ENCODE results near the gene BLVRA.
"Not testable (repeated sequence)": the region's sequence is repeated elsewhere in the genome, so short reads cannot be mapped to it uniquely, and the experiment has no call there.

BLVRA gene

DNA sequence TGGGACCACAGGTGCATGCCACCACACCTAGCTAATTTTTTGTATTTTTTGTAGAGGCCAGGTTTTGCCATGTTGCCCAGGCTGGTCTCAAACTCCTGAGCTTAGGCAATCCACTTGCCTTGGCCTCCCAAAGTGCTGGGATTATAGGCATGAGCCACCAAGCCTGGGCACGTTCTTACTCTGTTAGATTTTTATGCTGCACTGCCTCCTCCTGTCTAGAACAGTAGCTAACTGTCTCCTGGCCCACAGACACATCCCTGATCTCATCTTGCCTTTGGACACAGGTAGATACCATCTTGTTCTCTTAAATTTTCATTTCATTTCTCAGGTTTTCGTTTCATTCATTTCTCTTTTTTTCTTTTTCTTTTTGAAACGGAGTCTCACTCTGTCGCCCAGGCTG, 41.1 kb downstream of the BLVRA start:
- in situ Hi-C loops (cut with MboI; ENCODE audit: low sequenced_read_pairs) = no loop called here

DNA sequence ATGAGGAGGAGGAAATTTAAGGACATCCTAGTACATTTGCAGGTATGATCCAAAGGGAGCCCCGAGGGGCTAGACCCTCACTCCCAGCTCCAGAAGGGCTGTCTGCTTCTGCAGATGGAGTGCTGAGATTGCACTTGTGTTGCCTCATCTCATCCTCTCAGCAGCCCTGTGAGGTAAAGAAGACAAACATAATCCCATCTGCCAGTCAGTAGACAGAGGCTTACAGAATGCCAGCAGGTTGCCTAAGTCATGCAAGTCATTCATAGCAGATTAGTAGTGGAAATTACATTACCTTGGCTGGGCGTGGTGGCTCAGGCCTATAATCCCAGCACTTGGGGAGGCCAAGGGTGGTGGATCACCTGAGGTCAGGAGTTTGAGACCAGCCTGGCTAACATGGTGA, 45.4 kb downstream of the BLVRA start:
- in situ Hi-C loops (cut with MboI; ENCODE audit: low sequenced_read_pairs) = no loop called here

DNA sequence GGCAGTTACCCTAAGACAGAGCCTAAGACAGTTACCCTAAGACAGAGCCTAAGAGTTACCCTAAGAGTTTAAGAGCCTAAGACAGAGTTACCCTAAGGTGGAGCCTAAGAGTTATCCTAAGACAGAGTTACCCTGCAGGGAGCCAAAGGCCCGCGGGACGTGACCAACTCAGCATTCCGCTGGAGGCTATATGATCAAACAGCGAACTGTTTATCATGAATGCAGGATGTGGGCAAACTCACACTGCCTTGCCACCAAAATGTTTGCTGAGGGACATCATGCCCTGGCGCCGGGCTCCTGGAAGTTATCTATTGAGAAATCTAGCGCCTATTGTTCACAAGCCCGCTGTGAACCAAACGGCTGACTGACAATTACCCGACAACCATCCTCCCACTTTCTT, 49.9 kb downstream of the BLVRA start:
- in situ Hi-C loops (cut with MboI; ENCODE audit: low sequenced_read_pairs) = no loop called here

DNA sequence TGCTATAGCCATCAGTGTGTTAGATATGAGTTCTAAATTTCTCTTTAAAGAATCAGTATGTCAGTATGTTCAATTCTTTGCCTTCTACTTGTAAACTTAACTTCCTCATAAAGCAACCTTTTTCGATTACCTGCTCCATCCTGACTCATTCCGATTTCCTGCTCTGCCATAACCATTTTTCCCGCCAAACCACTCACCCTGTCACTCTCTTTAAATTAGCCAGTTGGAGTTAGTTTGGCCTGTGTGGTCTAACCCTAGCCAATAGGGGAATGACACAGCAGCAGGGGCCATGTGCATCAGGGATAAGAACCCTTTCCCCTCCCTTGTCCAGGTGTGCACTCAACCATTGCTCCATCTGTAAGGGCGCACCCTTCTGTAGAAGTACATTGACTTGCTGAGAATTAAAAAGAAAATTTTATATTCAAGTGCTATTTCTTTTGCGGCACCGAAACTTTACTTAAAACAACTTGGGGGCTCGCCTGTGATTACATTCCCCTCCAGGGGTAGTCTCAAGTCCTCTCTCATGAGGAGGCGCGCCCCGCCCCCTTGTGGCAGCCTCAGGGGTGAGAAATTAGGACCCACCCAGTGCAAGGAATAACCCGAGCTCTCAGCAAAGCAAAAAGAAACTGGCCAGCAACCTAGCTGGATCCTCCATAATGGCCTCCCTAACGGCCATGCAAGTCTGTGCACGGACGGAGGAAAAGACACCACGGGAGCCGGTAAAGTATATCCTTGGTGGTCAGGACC, 51.9 kb downstream of the BLVRA start:
- in situ Hi-C loops (cut with MboI; ENCODE audit: low sequenced_read_pairs) = not testable (repeated sequence)

DNA sequence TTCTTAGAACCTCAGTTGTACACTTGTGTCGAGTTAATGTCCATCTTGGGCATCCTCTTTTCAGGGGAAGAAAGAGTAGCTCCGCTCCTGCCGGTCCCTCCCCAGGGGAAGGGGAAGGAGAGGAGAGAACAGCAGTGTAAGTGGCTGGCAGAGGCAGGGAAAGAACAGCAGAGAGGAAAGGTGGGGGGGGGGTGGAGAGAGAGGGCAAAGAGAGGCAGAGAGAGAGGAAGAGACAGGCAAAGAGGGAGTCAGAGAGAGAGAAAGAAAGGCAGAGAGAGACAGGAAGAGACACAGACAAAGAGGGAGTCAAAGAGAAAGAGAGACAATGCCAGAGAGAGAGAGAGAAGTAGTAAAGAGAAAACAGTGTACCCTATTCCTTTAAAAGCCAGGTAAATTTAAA, 56.9 kb downstream of the BLVRA start:
- in situ Hi-C loops (cut with MboI; ENCODE audit: low sequenced_read_pairs) = no loop called here

DNA sequence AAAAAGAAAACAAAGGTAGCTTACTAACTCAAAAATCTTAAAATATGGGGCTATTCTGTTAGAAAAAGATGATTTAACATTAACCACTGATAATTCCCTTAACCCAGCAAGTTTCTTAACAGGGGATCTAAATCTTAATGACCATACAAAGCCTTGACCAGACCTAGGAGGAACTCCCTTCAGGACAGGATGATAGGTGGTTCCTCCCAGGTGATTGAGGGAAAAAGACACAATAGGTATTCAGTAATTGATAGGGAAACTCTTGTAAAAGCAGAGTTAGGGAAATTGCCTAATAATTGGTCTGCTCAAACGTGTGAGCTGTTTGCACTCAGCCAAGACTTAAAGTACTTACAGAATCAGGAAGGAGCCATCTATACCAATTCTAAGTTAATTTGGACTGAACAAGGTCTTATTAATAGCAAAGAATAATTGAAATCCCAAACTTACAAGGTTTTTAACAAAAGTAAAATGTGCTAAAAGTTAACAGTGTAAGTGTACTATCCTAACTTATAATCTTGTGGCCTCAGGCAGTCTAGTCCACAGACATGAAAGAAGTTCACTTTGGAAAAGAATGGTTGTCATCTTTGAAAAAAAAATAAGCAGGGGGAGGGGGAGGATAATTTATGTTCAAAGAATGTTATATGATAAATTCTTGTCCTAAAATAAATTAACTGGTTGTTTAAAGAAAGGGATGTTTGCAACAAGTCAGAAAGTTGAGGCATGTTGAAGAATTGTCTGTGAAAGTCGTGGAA, 57.7 kb downstream of the BLVRA start:
- in situ Hi-C loops (cut with MboI; ENCODE audit: low sequenced_read_pairs) = not testable (repeated sequence)

DNA sequence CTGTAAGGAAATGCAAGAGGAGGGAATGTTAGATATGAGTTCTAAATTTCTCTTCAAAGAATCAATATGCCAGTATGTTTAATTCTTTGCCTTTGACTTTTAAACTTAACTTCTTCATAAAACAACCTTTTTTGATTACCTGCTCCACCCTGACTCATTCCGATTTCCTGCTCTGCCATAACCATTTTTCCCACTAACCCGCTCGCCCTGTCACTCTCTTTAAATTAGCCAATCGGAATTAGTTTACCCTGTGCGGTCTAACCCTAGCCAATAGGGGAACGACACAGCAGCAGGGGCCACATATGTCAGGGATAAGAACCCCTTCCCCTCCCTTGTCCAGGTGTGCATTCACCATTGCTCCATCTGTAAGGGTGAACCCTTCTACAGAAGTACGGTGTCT, 64.9 kb downstream of the BLVRA start:
- in situ Hi-C loops (cut with MboI; ENCODE audit: low sequenced_read_pairs) = not testable (repeated sequence)

DNA sequence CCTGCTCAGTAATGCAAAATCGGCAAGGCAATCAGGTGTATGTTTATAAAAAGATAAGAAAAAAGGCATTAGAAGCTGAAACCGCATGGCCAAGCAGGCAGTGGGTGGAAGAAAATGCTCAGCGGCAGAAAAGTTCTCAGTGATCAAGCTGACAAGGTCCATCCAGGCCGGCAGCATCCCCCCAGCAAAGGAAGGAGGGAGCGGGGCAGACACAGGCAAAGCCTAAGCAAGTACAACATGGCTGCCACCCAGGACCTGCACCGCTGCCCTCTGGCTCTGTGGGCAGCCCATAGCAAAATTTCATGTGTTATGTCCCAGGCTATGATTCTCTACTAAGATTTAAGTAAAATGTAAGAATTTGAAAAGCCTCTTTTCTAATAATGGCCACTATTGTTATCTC, 65.5 kb downstream of the BLVRA start:
- in situ Hi-C loops (cut with MboI; ENCODE audit: low sequenced_read_pairs) = no loop called here

DNA sequence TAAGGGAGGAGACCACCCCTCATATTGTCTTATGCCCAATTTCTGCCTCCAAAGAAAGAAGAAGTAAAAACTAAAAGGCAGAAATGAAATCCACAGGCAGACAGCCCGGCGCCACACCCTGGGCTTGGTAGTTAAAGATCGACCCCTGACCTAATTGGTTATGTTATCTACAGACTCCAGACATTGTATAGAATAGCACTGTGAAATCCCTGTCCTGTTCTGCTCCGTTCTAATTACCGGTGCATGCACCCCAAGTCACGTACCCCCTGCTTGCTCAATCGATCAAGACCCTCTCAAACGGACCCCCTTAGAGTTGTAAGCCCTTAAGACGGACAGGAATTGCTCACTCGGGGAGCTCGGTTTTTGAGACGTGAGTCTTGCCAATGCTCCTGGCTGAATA, 66.0 kb downstream of the BLVRA start:
- in situ Hi-C loops (cut with MboI; ENCODE audit: low sequenced_read_pairs) = not testable (repeated sequence)

DNA sequence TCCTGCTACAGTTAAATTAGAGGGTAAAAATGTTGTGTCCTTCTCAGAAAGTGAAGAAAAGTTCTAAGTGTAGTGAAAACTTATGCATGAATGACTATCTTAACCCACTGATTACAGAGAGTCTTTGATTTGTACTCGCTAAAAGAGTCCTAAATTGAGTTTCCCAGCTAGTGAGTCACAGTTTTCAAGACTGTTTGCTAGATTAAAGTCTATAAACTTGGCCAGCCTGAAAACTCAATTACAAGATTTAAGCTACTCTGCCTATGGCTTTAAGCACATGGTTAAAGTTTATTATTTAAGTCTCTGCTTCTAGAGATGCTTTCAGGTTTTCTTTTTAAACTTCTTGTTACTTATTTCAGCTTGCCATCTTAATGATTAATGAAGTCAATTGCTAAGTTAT, 66.5 kb downstream of the BLVRA start:
- in situ Hi-C loops (cut with MboI; ENCODE audit: low sequenced_read_pairs) = no loop called here

DNA sequence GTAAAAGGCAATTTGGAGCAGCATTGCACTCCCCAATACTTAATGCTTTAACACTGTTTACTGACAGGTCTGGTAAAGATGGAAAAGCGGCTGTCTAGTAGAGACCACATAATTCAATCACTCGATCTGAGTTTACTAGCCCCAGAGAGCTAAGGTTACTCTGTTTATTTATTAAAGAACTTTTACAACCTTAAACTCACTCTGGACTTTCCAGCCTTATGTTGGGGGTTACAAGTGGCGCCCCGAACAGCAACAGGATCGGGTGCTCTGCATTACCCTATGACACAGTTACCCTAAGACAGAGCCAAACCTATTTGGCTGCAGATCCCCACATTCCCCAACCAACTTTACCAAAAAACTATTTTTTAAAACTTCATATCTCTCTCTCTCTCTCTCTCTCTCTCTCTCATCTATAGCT, 66.9 kb downstream of the BLVRA start:
- in situ Hi-C loops (cut with MboI; ENCODE audit: low sequenced_read_pairs) = no loop called here

DNA sequence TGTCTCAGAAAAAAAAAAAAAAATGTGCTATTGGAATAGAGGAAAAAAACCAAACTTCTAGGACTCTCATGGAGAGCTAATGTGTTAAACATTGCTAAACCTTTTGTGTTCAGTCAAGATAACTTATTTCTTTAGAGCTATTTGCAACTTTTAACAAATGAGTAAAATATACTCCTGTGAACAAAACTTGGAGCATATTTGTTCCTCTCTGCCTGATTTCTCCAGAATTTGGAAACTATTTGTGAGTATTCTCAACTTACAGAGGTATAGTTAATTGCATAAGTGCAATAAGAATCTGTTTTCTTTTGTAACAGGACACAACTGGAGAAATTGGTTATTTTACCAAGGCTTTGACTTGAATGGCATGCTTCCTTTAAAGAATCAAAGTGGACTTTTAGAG, 72.4 kb downstream of the BLVRA start:
- in situ Hi-C loops (cut with MboI; ENCODE audit: low sequenced_read_pairs) = not testable (repeated sequence)

DNA sequence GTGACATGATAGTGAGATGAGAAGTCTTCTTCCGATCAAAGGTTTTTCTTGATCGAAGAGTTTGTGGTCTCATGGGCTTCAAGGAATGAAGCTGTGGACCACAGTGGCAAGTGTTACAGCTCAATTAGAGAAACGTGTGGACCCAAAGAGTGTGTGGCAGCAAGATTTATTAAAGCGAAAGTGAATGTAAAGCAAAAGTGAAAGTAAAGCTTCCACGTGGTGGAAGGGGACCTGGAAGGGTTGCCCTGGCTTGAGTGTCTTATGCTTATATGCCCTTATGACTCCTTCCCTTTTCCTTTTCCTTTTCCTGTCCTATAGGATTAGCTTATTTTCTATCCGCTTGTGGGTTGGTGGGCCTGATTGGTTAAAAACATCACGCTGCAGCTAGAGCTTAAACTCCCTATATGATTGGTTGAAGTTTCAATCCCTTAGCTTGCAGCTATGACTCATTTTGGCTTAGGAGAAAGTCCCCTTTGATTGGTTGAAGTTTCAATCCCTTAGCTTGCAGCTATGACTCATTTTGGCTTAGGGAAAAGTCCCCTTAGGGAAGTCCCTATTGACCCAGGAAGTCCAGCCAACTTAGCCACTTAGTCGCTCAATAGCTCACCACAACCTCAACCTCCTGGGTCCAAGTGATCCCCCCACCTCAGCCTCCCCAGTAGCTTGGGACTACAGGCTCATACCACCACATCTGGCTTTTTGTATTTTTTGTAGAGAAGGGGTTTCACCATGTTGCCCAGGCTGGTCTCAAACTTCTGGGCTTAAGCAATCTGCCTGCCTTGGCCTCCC, 76.2 kb downstream of the BLVRA start:
- in situ Hi-C loops (cut with MboI; ENCODE audit: low sequenced_read_pairs) = no loop called here

DNA sequence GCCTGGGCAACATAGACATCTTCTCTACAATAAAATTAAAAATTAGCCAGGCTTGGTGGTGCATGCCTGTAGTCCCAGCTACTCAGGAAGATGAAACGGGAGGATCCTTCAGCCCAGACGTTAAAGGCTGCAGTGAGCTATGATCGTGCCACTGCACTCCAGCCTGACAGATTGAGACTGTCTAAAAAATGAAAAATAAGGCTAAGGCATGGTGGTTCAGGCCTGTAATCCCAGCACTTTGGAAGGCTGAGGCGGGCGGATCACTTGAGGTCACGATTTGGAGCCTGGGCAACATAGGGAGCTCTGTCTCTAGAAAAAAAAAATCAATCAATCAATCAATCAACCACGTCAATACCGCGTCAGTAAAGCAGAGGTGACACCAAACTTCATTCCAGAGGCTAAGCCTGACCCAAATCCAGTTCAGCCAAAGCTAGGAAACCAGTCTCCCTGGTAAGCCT, 79.8 kb downstream of the BLVRA start:
- in situ Hi-C loops (cut with MboI; ENCODE audit: low sequenced_read_pairs) = no loop called here

DNA sequence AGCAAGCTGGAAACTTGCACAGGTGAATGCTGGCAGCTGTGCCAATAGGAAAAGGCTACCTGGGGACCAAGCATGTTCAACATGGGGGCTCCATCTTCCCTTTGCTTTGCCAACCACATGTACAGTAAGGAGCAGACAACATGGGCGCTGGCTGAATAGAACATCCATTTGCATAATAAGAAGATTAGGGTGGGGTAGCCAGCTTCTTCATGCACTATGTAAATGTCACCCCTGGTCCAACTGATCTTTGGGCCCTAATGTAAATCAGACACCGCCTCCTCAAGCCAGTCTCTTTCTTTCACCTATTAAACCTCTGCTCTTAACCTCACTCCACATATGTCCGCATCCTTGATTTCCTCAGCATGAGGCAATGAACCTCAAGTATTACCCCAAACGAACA, 84.8 kb downstream of the BLVRA start:
- in situ Hi-C loops (cut with MboI; ENCODE audit: low sequenced_read_pairs) = no loop called here

DNA sequence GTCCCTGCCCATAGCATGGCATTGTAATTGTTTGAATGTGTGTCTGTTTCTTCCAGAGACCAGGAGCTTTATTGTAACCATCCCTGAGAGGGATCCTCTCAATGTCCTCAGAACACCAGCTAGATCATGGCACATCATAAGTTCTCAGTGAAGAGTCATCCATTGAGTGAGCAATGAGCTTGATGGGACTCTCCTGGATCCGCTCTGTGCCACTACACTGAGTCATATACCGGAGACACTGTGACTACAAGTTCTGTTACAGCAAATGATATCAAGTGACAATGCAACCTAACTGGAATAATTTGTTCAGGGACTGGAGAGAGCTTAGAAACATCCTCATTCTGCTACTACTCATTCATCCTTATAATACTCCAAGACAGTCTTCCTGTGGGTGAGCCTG, 85.8 kb downstream of the BLVRA start:
- in situ Hi-C loops (cut with MboI; ENCODE audit: low sequenced_read_pairs) = no loop called here

DNA sequence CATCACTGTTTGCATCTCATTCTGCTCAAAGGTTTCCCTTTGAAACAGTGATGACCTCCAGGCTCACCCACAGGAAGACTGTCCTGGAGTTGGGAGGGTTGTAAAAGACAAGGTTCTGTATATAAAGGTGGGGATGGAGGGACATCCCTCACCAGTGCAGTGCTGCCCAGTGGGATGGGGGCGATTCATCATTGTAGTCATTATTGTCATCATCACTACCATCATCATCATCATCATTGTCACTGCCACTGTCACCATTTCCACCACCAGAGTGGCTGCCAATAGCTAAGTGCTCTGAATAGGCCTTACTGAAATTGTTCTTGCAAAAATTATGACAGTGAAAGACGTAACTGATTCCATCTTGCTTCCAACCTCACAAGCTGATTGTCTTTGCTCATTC, 86.2 kb downstream of the BLVRA start:
- in situ Hi-C loops (cut with MboI; ENCODE audit: low sequenced_read_pairs) = no loop called here

DNA sequence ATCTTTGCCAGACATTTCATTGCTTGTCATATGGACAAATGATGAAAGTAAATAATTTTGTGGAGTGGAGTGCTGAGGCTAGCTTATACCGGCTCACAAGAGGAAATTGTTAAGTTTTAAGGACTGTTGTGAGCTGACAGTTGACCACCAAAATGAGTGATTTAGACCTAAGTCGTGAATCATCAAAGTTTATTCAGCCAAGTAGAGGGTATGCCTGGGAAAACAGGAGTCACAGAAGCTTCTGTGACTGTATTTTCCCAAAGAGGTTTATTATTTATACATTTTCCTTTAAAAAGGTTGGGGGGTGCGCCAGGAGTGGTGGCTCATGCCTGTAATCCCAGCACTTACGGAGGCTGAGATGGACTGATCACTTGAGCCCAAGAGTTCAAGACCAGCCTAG, 89.0 kb downstream of the BLVRA start:
- in situ Hi-C loops (cut with MboI; ENCODE audit: low sequenced_read_pairs) = no loop called here

DNA sequence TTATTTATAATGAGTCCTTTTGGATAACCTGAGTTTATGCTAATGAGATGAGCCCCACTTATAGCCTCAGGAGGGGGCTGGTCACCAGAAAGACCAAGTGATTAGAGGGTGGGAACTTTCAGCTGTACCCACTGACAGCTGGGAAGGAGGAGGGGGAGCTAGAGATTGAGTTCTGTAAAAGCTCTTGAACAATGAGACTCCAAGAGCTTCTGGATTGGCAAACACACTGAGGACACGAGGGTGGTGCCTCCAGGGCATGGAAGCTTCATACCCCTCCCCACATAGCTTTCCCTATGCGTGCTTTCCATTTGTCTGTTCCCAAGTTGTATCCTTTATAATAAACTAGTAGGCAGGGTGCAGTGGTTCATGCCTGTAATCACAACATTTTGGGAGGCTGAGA, 90.6 kb downstream of the BLVRA start:
- in situ Hi-C loops (cut with MboI; ENCODE audit: low sequenced_read_pairs) = no loop called here

DNA sequence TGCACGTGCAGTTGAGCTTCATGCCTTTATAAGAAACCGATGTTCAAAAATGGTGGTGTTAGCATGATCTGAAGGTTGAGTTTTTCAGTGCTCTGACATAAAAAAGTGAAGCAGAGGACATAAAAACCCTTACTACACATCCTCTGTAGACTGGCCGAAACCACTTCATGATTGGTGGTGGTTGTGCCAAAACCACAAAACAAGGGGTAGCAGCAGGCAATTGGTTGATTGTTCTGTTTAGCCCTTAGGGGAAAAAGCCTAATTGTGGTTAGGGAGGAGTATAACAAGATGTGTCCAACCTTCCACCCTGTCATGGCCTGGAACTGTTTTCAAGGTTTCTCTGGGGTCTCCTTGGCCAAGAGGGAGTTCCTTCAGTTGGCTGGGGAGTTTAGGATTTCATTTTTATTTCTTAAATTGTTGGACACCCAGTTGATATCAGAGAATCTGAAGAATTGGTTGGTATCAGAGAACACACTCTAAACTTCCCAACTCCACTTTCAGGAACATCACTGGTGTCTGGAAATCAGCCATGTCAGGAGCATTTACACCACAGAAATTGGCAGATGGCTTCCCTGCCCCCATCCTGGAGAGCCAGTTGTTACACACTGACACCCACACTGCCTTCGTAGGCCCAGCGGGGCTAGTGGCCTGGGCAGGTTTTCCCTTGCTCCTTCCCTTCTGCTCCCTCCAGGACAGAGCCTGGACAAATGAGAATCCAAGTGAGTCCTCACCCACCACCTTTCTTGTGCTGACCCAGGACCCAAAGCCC, 92.1 kb downstream of the BLVRA start:
- in situ Hi-C loops (cut with MboI; ENCODE audit: low sequenced_read_pairs) = no loop called here

DNA sequence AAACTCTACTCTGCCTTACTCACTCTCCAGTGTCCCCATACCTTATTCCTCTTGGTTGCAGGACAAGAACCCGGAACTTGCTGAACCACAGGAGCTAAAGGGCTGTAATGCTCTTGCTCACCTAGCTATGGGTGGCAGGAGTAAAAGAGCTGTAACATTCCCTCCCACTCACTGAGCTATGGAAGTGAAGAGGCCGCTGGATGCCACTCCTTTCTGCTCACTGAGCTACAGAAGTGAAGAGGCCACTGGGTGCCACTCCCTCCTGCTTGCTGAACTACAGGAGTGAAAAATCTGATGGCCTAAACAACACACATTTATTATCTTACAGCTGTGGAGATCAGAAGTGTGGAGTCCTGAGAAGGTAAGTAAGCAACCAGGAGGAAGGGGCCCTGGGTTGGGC, 93.3 kb downstream of the BLVRA start:
- in situ Hi-C loops (cut with MboI; ENCODE audit: low sequenced_read_pairs) = no loop called here

Data from hTERT RPE-1 (cell line).